A172 (cell line): ENCODE data around the gene TUBG2. TPM values are rescaled to one million over a fixed set of nuclear protein-coding genes. Genes with fewer than 3 reads are reported as not detected.
"Not testable (repeated sequence)": the region's sequence is repeated elsewhere in the genome, so short reads cannot be mapped to it uniquely, and the experiment has no call there.

Experiments
- DNase-seq: peaks from one replicate; pipeline ENCODE4 v3.0.0-alpha.2; 2015; ENCODE audit warnings: low spot score
- total RNA-seq: library from RNA; depleted of rRNA; stranded (reverse); fragments of >200 nt; shearing (Covaris generic); gene quantifications from 2 replicates; pipeline ENCODE4 v1.2.3, GENCODE V29; 2014; rRNA removed

Gene TUBG2
- 21.8 and 34.1 TPM in 2 replicates for total RNA-seq

DNA sequence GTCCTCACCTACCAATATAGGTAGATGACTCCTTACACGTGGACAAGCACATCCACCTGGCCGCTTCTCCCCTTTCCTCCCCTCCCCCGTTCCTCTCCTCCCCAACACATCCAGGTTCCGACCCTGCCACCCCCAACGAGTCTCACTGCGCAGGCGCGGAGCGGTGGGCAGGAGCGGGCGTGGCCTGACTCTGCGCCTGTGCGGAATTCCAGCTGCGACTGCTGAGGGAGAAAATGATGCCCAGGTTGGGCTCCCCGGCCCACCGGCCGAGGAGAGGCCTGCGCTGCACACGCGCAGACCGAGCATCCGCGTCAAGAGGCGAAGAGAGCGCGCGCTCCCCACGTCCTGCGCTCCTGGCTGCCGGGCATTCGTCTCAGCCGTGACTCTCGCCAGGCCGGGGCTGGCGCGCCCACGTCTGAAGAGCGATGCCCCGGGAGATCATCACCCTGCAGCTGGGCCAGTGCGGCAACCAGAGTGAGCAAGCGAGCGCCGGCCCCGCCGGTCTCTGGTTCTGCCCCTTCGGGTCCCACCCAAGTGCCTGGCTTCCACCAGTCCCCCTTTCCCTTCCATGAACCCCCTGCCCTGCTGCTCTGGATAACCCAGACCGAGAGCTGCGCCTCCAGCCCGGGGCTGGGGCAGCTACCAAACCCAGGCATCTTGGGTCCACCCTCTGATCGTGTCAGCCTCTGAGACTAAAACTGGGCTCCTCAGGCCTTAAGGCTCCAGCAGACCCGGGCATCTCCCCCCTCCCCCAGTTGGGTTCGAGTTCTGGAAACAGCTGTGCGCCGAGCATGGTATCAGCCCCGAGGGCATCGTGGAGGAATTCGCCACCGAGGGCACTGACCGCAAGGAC lies at the start of gene TUBG2:
Gene TUBG2, plus strand, starts transcription at position 206 of the 853 bp plus-strand sequence. Its CDS starts 220 bp downstream, at position 426.
- DNase-seq = peak; percentile 86

DNA sequence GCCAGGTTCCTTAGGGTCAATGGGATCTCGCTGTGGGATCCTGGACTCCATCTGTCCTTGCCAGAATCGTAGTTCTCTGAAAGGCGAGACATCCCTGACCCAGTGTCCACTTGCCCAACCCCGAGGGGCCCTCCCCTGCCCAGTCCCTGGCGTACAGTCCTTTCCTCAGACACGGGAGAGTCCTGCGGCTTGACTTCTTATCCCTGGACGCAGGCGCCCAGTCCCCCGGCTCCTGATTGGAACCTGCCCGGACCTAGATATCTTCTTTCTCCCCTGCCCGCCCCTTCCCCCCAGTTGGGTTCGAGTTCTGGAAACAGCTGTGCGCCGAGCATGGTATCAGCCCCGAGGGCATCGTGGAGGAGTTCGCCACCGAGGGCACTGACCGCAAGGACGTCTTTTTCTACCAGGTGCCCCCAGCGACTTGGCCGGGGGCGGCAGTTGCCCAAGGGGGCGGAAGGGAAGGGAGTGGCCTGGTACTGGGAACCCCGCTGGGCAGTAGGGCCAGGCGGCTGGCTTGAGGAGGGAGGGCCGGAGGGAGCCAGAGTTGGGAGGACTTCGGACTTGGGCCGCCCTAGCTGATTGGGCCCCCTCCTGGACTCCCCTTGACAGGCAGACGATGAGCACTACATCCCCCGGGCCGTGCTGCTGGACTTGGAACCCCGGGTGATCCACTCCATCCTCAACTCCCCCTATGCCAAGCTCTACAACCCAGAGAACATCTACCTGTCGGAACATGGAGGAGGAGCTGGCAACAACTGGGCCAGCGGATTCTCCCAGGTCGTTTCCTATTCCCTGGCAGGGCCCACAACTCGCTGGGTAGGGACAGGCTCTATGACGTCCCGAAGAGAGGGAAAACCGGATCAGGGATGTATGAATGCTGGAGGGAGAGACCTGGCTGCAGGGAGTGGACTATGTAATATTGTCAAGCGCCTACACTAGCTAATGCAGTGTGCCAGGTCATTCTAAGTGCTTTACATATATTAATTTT lies 49.0 kb upstream of the TUBG2 start:
- DNase-seq = peak; percentile 16

DNA sequence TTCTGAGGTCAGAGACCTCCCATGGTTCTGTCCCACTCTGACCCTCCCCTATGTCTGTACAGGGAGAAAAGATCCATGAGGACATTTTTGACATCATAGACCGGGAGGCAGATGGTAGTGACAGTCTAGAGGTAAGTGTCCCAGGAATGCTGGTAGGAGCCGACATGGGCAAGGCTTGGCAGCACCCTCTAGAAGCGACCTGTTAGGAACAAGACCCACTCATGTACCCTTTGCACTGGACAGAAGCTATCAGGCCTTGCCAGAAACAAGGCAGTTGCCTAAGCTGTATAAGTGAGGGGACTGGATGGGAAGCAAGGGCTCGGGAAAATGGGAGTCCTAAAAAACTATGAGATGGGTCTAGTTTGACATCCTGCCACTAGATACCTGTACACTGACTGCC lies 47.1 kb upstream of the TUBG2 start:
- no peak for DNase-seq

DNA sequence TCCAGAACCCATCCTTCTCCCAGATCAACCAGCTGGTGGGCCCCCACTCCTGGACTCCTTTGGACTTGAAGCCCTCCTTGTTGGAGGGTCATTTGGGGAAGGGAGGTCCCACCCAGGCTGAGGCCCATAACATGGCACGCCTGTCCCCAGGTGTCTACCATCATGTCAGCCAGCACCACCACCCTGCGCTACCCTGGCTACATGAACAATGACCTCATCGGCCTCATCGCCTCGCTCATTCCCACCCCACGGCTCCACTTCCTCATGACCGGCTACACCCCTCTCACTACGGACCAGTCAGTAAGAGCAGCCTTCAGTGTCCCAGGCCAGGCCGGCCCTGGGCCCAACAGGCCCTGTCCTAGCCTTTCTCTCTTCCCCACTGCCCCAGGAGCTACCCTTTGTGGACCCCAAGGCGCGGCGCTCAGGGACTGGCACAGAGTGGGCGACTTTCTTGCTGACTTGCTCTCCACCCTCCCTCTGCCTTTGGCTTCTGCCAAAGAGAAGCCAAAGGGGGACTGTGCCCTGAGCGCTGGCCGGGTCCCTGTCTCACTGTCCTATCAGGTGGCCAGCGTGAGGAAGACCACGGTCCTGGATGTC lies 45.3 kb upstream of the TUBG2 start:
- no peak for DNase-seq

DNA sequence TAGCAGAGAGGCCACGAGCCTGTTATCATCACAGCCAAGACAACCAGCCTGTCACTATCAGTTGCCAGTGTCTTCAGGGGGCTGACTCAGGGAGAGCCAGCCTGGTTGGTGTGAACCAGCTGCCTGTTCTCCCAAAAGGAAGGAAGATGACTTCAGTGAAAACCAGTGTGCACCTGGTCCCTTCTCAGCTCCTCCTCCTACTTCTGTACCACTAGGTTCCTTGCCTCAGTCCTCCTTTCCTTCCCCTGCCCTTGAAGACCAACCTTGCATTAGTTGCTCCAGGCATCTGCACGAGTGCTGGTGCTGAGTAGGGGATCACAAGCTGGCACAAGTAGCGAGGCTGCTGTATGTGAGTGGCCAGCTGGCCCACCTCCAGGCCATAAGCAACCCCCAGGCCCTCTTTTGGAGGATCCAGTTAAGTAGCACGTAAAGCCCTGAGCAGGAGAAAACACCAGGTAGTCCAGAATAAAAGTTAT lies 41.1 kb upstream of the TUBG2 start:
- peak; percentile 23 for DNase-seq

DNA sequence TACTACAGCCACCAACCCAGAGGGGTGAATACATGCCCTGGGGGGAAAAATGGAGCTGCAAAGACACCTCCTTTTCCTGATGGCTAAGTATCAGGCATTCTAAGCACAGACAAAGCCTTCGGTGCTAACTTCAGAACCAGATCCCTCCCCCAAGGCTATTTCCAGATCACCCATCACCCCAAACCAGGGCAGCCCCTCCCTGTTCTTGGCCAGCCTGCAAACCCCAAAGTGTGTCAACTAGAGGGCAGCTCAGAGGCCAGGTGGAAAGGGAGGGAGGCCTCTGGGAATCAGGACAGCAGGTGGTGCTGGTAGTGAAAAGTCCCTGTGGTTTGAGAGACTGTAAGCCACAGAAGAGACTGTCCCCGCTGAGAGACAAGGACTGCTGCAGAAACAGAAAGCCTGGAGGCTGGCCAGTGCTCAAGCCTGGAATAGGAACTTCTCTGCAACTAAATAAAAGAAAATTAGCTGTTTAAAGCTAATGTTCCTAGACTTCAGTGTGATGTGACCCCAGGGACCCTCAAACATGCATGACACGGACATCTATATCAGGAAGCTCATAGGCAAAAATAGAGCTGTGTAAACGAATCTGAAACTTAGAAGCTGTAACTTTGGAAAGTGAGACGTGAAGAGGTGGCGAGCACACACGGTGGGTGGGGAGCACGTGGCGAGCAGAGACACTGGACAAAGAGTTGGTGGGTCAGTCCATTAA lies 40.5 kb upstream of the TUBG2 start:
- DNase-seq = peak; percentile 88

DNA sequence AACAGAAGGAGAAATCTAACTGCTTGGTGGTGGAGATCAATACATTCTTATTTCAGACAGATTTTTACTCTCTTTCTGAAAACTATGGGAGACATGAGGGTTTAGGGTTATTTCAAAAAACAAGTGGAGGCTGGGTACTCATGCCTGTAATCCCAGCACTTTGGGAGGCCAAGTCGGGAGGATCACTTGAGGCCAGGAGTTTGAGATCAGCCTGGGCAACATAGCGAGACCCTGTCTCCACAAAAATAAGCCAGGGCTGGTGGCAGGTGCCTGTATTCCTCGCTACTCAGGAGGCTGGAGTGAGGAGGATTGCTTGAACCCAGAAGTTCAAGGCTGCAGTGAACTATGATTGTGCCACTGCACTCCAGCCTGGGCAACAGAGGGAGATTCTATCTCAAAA lies 37.1 kb upstream of the TUBG2 start:
- DNase-seq = not testable (repeated sequence)

DNA sequence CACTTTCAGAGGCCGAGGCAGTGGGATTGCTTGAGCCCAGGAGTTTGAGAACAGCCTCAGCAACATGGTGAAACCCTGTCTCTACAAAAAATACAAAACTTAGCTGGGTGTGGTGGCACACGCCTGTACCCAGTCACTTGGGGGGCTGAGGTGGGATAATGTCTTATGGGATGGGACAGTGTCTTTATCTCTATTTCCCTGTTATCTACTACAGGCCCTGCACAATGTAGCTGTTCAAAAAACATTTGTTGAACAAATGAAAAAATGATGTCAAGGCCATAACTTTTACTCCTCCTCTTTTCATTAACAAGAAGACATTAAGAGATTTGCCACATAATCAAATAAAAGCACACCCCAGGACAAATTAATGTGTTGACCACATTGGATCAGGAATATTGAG lies 35.8 kb upstream of the TUBG2 start:
- no peak for DNase-seq

DNA sequence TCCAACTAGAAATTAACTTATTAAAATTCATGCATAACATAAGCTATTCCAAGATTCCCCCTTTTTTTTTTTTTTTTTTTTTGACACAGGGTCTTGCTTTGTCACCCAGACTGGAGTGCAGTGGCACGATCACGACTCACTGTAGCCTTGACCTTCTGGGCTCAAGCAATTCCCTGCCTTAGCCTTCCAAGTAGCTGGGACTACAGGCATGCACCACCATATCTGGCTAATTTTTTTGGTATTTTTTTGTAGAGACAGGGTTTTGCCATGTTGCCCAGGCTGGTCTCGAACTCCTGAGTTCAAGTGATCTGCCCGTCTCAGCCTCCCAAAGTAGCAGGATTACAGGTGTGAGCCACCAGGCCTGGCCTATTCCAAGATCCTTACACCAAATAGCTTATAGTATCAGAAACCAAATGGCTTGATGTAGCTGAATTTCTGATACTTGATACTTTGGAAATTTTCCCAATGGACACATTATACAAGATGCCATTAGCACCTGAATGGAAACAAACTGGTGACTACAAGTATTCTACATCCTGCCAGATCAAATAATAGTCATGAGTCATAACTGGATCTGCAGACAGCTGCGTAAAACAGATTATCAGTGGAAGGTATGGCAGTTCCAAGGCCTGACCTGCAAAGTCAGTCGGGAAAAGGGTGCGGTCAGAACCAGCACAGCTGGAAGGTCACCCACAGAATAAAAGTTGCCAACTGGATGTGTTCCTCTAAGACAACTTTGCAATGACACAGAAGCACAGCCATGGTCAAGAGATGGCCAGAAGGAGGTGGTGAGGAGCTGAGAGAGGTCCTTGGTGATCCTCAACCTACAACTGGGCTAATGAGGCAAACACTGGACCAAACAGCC lies 35.1 kb upstream of the TUBG2 start:
- peak; percentile 92 for DNase-seq

DNA sequence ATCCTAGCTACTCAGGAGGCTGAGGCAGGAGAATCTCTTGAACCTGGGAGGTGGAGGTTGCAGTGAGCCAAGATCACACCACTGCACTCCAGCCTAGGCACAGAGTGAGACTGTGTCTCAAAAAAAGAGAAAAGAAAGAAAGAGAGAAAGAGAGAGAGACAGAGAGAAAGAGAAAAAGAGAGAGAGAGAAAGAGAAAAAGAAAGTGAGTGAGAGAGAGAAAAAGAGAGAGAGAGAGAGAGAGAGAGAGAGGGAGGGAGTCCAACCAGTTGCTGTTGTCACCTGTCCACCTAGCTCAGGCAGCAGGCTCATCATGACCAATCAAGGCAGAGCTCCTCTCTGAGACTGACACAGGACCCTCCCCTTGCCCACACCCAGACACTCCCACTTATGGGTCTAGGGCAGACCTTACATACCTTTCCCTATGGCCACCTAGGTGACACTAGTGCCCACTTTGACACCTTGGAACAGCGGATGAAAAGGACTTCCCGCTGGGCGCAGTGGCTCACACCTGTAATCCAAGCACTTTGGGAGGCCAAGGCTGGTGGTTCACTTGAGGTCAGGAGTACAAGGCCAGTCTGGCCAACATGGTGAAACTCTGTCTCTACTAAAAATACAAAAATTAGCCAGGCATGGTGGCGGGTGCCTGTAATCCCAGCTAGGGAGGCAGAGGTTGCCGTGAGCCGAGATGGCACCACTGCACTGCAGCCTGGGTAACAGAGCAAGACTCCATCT lies 31.9 kb upstream of the TUBG2 start:
- not testable (repeated sequence) for DNase-seq

DNA sequence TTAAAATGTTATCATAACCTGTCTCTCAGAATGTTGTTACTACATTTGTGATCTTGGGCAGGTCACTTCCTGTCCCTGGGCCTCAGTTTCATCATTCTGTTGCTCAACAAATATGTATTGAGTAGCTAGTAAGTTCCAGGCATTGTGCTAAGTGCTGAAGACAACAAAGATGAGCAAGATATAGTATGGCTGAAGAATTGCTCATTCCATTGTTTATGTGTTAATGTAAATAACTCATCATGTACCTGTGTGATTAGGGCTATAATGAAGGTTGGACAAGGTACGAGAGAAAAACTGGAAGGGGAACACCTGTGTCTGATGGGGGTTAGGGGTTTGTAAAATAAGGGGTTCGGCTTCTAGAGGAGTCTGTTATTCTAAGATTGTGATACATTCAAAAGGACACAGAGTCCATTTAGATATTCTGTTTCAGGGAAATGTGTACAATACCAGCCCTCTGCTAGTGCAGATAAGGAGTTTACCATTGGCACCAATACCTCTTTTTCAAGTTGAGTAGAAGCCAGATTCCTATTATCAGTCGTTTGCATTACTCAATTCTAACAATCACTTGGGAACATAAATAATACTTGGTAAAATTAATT lies 29.6 kb upstream of the TUBG2 start:
- DNase-seq = no peak

DNA sequence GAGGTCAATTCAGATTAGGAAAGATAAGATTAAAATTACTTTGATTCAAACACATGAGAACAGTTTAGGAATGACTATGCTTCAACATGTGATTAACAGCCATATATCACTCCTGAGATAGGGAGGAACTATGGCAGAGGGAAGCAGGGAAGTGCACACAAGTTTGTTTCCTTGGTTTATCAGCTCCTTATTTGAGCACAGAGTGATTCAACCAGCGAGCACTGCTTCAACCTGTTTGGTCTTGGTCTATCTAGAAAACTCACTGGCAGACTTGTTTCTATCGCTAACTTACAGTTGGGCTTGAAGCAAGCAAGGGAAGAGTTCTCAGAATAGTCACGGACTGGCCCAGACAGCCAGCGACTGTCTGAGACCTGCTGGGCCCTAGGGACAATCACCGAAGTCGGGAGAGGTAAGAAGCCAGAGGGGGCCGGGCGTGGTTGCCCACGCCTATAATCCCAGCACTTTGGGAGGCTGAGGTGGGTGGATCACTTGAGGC lies 26.1 kb upstream of the TUBG2 start:
- peak; percentile 34 for DNase-seq

DNA sequence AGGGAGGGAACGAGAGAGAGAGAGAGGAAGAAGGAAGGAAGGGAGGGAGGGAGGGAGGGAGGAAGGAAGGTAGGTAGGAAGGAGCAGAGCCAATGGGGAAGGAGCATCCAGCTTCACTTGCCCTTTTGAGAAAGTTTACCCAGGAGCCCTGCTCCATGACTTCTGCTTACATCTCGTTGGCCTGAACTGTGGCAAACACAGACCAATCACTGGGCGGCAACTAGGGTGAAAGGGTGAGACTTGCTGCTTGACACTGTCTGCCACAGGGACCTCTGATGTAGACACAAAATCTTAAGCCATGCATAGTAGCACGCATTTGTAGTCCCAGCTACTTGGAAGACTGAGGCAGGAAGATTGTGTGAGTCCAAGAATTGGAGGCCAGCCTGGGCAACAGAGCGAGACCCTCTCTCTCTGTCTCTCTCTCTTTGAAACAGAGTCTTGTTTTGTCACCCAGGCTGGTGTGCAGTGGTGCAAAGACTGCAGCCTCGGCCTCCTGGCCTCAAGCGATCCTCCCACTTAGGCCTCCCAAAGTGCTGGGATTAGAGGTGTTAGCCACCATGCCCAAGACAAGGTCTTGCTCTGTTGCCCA lies 19.5 kb upstream of the TUBG2 start:
- no peak for DNase-seq

DNA sequence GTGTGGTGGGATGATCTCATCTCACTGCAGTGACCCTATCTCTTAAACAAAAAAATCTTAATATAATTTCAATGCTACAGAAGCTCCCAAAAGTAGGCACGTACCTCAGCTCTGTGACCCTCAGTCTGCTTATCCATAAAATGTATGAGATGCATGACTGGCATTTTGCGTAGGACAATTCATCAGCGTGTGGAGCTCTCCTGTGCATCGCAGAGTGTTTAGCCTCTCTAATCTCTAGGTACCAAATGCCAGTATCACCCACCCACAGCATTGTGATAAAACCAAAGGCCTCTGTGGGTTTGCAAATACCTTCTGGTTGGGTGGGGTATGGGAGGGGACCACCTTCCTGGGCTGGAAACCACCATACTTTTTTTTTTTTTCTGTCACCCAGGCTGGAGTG lies 19.0 kb upstream of the TUBG2 start:
- DNase-seq = no peak

DNA sequence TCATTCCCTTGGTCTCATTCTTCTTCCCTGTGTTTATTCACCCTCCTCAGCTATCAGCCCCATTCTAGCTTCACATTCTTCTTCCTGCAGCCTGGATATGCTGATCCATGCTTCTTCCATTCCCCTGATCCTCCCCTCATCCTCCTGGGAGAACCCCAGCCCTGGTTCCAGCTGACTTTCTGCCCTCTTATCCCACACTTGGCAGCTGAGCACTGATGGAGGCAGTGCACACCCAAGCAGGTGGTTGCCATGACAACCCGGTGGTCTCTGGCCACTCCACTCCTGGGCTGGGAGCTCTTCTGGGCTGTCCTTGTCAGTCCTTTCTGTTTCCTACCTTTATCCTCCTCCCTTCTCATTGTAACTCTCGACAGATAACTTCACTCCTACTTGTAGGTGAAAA lies 16.7 kb upstream of the TUBG2 start:
- DNase-seq = no peak

DNA sequence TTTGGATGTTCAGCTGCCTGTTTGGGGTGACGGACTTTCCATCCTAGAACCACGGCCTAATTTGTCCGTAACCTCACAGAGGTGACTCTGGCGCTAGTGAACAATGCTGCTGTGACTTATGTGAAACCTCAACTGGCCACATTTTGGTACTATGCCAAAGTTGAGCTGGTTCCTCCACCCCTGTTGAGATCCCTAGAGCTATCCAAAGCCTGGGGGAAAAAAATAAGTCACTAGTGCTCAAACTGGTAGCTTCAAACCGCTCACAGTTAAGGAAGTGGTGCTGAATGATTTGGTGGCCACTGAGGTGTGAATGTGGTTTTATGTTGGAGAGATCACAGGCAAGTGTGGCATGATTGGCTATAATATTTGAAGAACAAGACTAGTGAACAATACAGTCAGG lies 11.3 kb upstream of the TUBG2 start:
- DNase-seq = no peak

DNA sequence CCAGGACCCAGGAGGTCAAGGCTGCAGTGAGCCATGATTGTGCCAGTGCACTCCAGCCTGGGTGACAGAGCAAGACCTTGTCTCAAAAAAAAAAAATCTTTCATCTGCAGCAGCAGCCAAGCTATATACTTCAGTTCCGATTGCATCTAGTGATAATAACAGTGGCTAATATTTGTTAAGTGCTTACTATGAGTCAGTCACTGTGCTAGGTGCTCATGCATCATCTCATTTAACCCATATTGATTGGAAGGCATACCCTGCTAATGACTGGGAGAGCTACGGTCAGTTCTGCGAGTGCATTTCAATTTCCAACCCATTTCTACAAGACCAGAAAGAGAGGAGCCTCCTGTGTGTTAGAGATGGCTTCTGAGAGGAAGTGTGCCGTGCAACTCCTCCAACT lies 7.7 kb upstream of the TUBG2 start:
- DNase-seq = no peak
